Endothelial cell of umbilical vein (primary cell): ENCODE data around the gene AKR7A2. TPM values are rescaled to one million over a fixed set of nuclear protein-coding genes. Genes with fewer than 3 reads are reported as not detected.

ENCODE experiments used
- BruUV-seq: library from RNA; stranded (reverse); fragments of 400-500 nt; replicated peaks from 2 replicates; lab custom pipeline; 2021; lab: Mats Ljungman, UMichigan
- CTCF ChIA-PET: fragments of 300-600, 350-600 bp; sonication (Branson Sonifier 250); formaldehyde crosslinking; loops from one replicate; lab custom pipeline; 2021; ENCODE audit warnings: antibody characterized with exemption, inconsistent platforms; lab: Charles Lee
- POLR2A ChIA-PET: fragments of 300-600, 350-600 bp; sonication (Branson Sonifier 250); formaldehyde crosslinking; loops from one replicate; lab custom pipeline; 2021; ENCODE audit warnings: antibody characterized with exemption, inconsistent platforms; lab: Charles Lee
- DNase-seq: peaks from one replicate; pipeline ENCODE4 v3.0.0-alpha.2; 2011; ENCODE audit warnings: low read depth, low spot score
- FAIRE-seq: peaks from 2 replicates; lab custom pipeline; 2011; peaks lifted over from hg19 to GRCh38; lab: Jason Lieb, UNC
- H2AFZ ChIP-seq: 2 replicates; pipeline ENCODE4 v1.6.0; 2012; ENCODE audit warnings: low read depth, low read length, control low read depth, inconsistent platforms
- H3K27ac ChIP-seq: 2 replicates; pipeline ENCODE4 v1.5.1; 2011; ENCODE audit warnings: low read depth, mild to moderate bottlenecking, control low read depth, low read length, moderate library complexity; ENCODE audit not compliant: insufficient read depth
- H3K27me3 ChIP-seq, 2 experiments: 2 replicates each; pipeline versions ENCODE4 v1.6.0 to v1.6.1; 2011; ENCODE audit warnings: low read length in 2 of 2, mixed read lengths in 1 of 2; ENCODE audit not compliant: control insufficient read depth in 2 of 2, insufficient read depth in 2 of 2
- H3K36me3 ChIP-seq, 2 experiments: 2 replicates in 1 of 2; 3 replicates in 1 of 2; pipeline ENCODE4 v1.5.1; 2011; ENCODE audit warnings: low read length in 2 of 2, mild to moderate bottlenecking in 1 of 2, moderate library complexity in 1 of 2; ENCODE audit not compliant: control insufficient read depth in 2 of 2, insufficient read depth in 2 of 2; ENCODE audit errors: extremely low read depth in 1 of 2
- H3K4me1 ChIP-seq: 3 replicates; pipeline ENCODE4 v1.5.1; 2011; ENCODE audit warnings: mild to moderate bottlenecking, low read length; ENCODE audit not compliant: control insufficient read depth, insufficient read depth; ENCODE audit errors: extremely low read depth
- H3K4me2 ChIP-seq: 2 replicates; pipeline ENCODE4 v1.6.1; 2011; ENCODE audit warnings: low read length, control low read depth, mixed read lengths; ENCODE audit not compliant: insufficient read depth
- H3K4me3 ChIP-seq, 3 experiments: fragments of 200-600 bp in 1 of 3; sonication (generic), shearing (Covaris generic) in 1 of 3; replicated peaks in 1 of 3; 2 replicates each; pipeline ENCODE4 v1.5.1; 2011 to 2016; ENCODE audit warnings: control low read depth in 3 of 3, low read length in 3 of 3, mild to moderate bottlenecking in 2 of 3, inconsistent platforms in 1 of 3, low read depth in 1 of 3, moderate library complexity in 1 of 3; ENCODE audit not compliant: insufficient read depth in 1 of 3
- H3K79me2 ChIP-seq: 2 replicates; pipeline ENCODE4 v1.6.0; 2012; ENCODE audit warnings: low read length, inconsistent platforms; ENCODE audit not compliant: control insufficient read depth, insufficient read depth
- H3K9ac ChIP-seq: replicated peaks from 2 replicates; pipeline ENCODE3; 2011; ENCODE audit warnings: low read length, control low read depth; ENCODE audit not compliant: insufficient read depth; ENCODE audit errors: extremely low read depth
- H3K9me1 ChIP-seq: replicated peaks from 3 replicates; pipeline ENCODE4 v1.6.0; 2011; ENCODE audit warnings: mild to moderate bottlenecking, low read length; ENCODE audit not compliant: control insufficient read depth, insufficient read depth; ENCODE audit errors: extremely low read depth
- H3K9me3 ChIP-seq: replicated peaks from 2 replicates; pipeline ENCODE4 v1.5.1; 2012; ENCODE audit warnings: low read length, inconsistent platforms; ENCODE audit not compliant: control insufficient read depth, insufficient read depth
- H4K20me1 ChIP-seq: replicated peaks from 2 replicates; pipeline ENCODE3; 2011; ENCODE audit warnings: mild to moderate bottlenecking, low read length; ENCODE audit not compliant: control insufficient read depth, insufficient read depth; ENCODE audit errors: extremely low read depth
- CTCF ChIP-seq, 2 donors: IDR thresholded peaks; 1 replicate in 1 of 2; 2 replicates in 1 of 2; pipeline ENCODE4 v1.5.1; 2011; ENCODE audit warnings: low read length in 2 of 2, mild to moderate bottlenecking in 2 of 2, moderate library complexity in 2 of 2, control low read depth in 1 of 2, inconsistent platforms in 1 of 2, low read depth in 1 of 2; ENCODE audit not compliant: insufficient read depth in 1 of 2; ENCODE audit errors: extremely low read depth in 1 of 2
- EZH2 ChIP-seq: IDR thresholded peaks from 2 replicates; pipeline ENCODE4 v1.6.1; 2012; ENCODE audit warnings: borderline replicate concordance, low read depth, mild to moderate bottlenecking, moderate library complexity, low read length, inconsistent platforms; ENCODE audit not compliant: severe bottlenecking
- FOS ChIP-seq: IDR thresholded peaks from 2 replicates; pipeline ENCODE4 v1.6.1; 2011; ENCODE audit warnings: mild to moderate bottlenecking, low read length, moderate library complexity, borderline replicate concordance; ENCODE audit not compliant: insufficient read depth
- GATA2 ChIP-seq: IDR thresholded peaks from 2 replicates; pipeline ENCODE4 v1.7.0; 2011; ENCODE audit warnings: low read depth, mild to moderate bottlenecking, moderate library complexity, mixed read lengths, low read length; ENCODE audit not compliant: insufficient read length, insufficient read depth
- JUN ChIP-seq: IDR thresholded peaks from 2 replicates; pipeline ENCODE4 v1.6.1; 2011; ENCODE audit warnings: borderline replicate concordance, low read depth; ENCODE audit not compliant: insufficient read length, insufficient read depth
- MAX ChIP-seq: IDR thresholded peaks from 2 replicates; pipeline ENCODE4 v1.6.1; 2011; ENCODE audit not compliant: insufficient read depth, insufficient read length
- MYC ChIP-seq: IDR thresholded peaks from one replicate; pipeline ENCODE4 v1.6.1; 2011; ENCODE audit warnings: mild to moderate bottlenecking, low read depth, low read length
- POLR2A ChIP-seq: IDR thresholded peaks from 2 replicates; pipeline ENCODE4 v1.6.1; 2012; ENCODE audit warnings: low read depth, mild to moderate bottlenecking, control low read depth, low read length
- POLR2AphosphoS5 ChIP-seq: IDR thresholded peaks from 2 replicates; pipeline ENCODE4 v1.6.1; 2012; ENCODE audit warnings: low read depth, mild to moderate bottlenecking, control low read depth, low read length, moderate library complexity; ENCODE audit not compliant: insufficient read depth
- dilution Hi-C: fragments of 300-500 bp; cut with MboI; formaldehyde crosslinking; loops from one replicate; pipeline ENCODE4 v1.15.0; 2019; ENCODE audit warnings: low sequenced_read_pairs; ENCODE audit not compliant: extremely low pct_ligation_motif_present
- intact Hi-C: fragments of 100-400 bp; cut with micrococcal nuclease; formaldehyde crosslinking; loops from one replicate; pipeline ENCODE4 v1.10.0; 2022
- polyA plus RNA-seq, 4 experiments: library from polyadenylated mRNA; depleted of rRNA in 3 of 4; stranded (reverse) in 3 of 4; unstranded in 1 of 4; fragments of >200 nt; gene quantifications; 2 replicates each; pipeline versions ENCODE4 v1.2.1 to v1.2.3, GENCODE V29; 2011 to 2012; ENCODE audit warnings: missing spikeins in 1 of 4
- total RNA-seq: library from RNA; stranded (reverse); gene quantifications from 2 replicates; pipeline ENCODE4 v1.2.3, GENCODE V29; 2021

AKR7A2 gene
- total and polyA plus RNA-seq, 2 donors (not counting 3 experiments of a cell fraction or from before 2014, with no cell fraction given) = 48.0 to 70.7 TPM

- H3K9ac ChIP-seq = no peak overlapping the region
- no peak overlapping the region for H2AFZ ChIP-seq
- H3K9me1 ChIP-seq = no peaks in the 10 kb centered on the region
- TF ChIP-seq GATA2 (no peak), EZH2 (no peak), MYC (no peak), POLR2AphosphoS5 (no peak), FOS (no peak), MAX (no peak), CTCF (IDR thresholded peaks at IDR 0.05; ENCODE audit: extremely low read depth in 1 of 2, insufficient read depth in 1 of 2, low read depth in 1 of 2, low read length in 2 of 2) (no peak), POLR2A (no peak), JUN (no peak)
- H3K79me2 ChIP-seq = no peaks in the 10 kb centered on the region
- no peaks in the 10 kb centered on the region for H3K27me3 ChIP-seq
- no peak overlapping the region for H3K4me3 ChIP-seq
- dilution Hi-C loops = no loop called here
- no peaks in the 10 kb centered on the region for H3K4me1 ChIP-seq
- H3K4me2 ChIP-seq = no peak overlapping the region
- intact Hi-C loops = no loop called here
- peaks cover 6 to 29% of the 10 kb centered on the region in 2 experiments for H3K36me3 ChIP-seq
- CTCF ChIA-PET = no interaction called here
- FAIRE-seq = no peak
- POLR2A ChIA-PET = no interaction called here
- DNase-seq = no peak
- H4K20me1 ChIP-seq = no peaks in the 10 kb centered on the region
- BruUV-seq = no TSS peak
- no peak overlapping the region for H3K27ac ChIP-seq
- H3K9me3 ChIP-seq = no peaks in the 10 kb centered on the region
Observed at GRCh38 chr1:19322481-19322880, 10.5 kb upstream of the AKR7A2 start.
